Inflammatory macrophage (primary cell): ENCODE measurements around the gene SBNO1.
A peak's percentile ranks its signal among the peaks of the same experiment; 100 is the strongest.
"Not testable (repeated sequence)": the region's sequence is repeated elsewhere in the genome, so short reads cannot be mapped to it uniquely, and the experiment has no call there.

ENCODE experiments used
- DNase-seq, 2 donors: peaks; one replicate each; pipeline ENCODE4 v3.0.0-alpha.2; 2020 to 2022

SBNO1 gene

DNA sequence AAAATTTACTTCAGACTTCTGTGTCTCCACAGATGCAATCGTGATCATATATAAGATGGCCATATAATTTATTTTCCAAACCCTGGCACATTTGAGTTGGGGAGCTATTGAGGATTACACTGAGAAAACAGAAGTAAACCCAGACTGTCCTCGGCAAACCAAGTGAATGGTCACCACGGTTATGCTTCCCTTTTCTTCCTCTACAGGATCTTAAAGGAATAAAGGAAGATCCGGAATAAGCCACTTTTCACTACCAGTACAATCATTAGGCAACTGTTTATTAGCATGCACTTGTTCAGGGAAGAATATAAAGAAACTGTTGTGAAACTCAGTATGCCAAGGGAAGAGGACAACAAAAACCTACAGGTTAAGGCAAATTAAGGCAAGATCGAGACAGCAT is 27.6 kb downstream of the SBNO1 start:
- peak; percentile 41 to 52 for DNase-seq

DNA sequence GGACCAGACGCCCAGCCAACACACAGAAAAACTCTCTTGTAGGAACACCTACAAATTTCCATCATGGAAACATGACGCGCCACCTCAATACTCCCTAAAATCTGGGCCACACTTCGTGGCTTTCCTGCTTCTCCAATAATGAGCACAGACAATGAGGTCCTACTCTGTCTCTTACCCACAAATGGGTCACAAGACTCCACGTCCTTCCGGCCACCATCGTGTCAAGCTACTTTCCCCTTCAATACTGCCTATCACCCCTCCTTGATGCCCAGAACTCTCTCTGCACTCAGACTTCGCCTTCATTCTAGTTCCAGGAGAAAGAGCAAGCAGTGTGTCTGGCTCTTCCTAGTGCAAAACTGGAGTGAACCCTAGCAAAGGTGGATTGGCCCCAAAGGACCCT is 28.1 kb downstream of the SBNO1 start:
- no peak for DNase-seq

DNA sequence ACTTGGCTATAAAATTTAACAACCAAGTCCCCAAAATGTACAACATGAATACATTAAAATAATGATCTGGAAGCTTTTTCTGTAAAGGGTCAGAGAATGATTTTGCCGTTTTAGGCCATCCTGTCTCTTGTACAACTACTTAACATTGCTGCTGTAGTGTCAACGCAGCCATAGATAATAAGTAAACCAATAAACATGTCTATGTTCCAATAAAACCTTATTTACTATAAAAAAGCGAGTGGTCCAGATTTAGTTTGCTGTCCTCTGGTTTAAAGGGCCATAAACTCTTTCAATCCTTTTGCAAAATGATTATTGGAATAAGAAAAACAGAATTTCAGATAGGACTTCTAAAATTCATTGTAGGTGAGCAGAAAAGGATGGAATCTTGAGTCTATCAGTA is 29.2 kb downstream of the SBNO1 start:
- DNase-seq = no peak

- DNase-seq = no peak
Measured at GRCh38 chr12:123329799-123330198, 34.8 kb downstream of the SBNO1 start.

- DNase-seq = no peak
Measured at GRCh38 chr12:123319826-123320225, 44.8 kb downstream of the SBNO1 start.

DNA sequence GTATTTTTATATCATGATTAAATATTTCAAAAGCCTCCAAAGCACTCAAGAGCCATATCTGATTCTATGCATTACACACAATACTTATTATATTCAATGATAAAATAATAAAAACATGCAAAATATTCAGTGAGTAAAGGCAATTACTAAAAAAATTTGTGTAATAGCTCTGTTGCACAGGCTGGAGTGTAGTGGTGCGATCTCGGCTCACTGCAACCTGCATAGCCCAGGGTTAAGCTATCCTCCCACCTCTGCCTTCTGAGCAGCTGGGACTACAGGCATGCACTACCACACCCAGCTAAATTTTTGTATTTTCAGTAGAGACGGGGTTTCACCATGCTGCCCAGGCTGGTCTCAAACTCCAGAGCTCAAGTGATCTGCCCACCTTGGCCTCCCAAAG is 45.4 kb downstream of the SBNO1 start:
- no peak for DNase-seq

DNA sequence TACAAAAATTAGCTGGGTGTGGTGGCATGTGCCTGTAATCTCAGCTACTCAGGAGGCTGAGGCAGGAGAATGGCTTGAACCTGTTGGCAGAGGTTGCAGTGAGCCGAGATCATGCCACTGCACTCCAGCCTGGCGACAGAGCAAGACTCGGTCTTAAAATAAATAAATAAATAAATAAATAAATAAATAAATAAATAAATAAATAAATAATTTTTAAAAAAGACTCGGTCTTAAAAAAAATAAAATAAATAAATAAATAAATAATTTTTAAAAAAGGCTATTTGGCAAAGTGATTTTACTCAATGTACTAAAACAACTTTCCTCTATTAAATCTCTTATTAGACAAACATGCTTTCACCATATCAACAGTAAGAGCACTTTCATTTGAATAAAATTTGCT is 51.6 kb downstream of the SBNO1 start:
- DNase-seq = not testable (repeated sequence)

DNA sequence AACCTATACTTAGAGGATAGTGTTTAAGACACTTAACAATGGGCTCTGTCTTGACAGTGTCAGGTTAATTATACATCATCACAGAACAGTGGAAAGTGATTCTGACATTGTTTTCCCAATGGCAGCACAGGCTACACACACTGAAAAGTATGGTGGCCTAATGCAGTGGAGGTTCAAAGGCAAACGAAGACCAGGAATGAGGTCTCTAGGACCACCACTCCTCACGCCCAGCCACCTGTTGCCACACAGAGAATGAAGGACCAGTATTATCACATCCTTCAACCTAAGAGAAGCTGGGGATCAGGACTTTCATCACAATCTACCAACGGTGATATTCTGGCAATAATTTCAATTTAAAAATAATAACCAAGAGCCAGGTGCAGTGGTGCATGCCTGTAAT is 58.4 kb downstream of the SBNO1 start:
- DNase-seq = no peak

- DNase-seq = no peak
Measured at GRCh38 chr12:123305136-123305535, 59.5 kb downstream of the SBNO1 start.

- DNase-seq = no peak
Measured at GRCh38 chr12:123293178-123293760, 71.4 kb downstream of the SBNO1 start.

DNA sequence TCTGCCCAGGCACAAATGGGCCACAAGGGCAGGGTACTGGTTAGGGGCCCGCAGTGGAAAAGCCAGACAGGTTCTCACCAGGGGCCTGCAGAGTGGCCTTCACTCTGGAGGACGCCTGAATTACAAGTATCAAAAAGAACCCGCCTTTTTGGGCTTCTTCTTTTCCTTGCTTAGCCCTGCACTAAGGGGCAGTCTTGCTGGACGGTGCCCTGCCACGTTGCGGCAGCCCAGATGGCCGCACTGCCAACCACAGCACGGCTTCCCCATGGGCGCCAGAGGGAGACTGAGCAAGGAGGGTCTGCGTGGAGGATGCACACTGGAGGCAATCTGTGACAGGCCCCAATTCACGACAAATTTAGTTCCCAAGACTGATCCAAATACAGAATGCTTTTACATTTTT is 74.7 kb downstream of the SBNO1 start:
- DNase-seq = no peak

GRCh38 chr12:123288751-123289346 is 75.8 kb downstream of the SBNO1 start:
- no peak for DNase-seq

DNA sequence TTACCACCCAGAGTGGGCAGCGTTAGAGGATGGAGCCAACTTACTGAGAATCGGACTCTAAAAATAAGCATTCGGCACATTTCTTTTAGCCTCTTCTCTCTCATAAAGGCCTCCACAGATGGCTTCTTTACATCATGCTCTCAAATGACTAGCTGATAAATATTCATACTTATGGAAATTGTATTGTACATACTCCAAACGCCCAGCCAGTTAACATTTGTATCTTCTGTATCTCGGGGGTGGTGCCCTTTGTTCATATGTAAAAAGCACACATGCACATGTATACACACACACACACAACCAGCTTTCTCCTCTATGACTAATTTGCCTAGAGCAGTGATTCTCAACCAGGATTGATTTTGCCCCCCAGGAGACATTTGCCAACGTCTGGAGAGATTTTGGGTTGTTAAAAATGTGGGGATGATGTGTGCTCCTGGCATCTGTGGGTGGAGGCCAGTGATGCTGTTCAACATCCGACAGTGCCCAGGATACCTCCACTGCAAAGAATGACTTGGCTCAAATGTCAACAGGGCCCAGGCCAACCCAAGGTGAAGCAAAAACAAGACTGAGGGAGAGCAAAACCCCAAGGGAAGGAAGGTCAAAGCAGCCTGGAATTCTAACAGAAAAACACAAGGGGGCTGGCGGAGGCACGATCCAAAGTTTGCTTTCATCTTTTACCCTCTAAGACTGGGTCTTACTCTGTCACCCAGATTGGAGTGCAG is 77.8 kb downstream of the SBNO1 start:
- DNase-seq = no peak

DNA sequence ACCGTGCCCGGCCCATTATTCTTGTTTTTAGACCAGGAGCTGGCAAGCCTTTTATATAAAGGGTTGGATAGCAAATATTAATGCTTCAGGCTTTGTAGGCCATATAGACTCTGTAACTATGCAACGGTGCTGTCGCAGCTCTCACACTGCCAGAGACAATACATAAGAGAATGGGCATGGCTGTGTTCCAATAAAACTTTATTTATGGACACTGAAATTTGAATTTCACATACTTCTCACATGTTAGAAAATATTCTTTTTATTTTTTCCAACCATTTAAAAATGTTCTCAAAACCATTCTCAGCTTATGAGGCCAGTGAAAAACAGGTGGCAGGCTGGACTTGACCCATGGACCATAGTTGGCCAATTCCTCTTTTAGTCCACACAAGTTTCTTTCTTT is 80.0 kb downstream of the SBNO1 start:
- no peak for DNase-seq

DNA sequence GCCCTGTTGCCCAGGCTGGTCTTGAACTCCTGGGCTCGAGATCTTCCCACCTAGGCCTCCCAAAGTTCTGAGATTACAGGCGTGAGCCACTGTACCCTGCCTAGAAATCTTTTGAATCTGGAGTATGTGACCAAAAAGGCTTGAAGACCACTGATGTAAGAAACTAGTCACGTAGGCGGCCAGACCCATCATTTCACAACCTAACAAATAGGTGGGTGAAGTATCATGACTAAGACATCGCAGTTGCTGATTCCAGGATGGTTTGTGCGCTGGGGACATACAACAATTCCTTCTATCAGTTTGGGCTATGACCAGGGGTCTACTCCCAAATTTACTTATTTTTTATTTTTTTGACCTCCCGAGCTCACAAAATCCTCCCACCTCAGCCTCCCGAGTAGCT is 81.2 kb downstream of the SBNO1 start:
- DNase-seq = peak; percentile 14 to 53

DNA sequence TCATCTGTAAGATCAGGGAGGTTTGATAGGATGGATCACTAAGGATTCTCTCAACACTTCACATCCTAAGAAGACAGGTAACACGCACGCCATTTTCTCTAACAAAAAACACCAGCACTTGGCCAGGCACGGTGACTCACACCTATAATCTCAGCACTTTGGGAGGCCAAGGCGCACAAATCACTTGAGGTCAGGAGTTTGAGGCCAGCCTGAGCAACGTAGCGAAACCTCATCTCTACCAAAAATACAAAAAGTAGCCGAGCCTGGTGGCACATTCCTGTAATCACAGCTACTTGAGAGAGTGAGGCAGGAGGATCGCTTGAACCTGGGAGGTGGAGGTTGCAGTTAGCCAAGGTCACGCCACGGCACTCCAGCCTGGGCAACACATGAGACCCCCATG is 82.5 kb downstream of the SBNO1 start:
- no peak for DNase-seq

GRCh38 chr12:123280971-123281370 is 83.7 kb downstream of the SBNO1 start:
- DNase-seq = peak; percentile 5 to 13

DNA sequence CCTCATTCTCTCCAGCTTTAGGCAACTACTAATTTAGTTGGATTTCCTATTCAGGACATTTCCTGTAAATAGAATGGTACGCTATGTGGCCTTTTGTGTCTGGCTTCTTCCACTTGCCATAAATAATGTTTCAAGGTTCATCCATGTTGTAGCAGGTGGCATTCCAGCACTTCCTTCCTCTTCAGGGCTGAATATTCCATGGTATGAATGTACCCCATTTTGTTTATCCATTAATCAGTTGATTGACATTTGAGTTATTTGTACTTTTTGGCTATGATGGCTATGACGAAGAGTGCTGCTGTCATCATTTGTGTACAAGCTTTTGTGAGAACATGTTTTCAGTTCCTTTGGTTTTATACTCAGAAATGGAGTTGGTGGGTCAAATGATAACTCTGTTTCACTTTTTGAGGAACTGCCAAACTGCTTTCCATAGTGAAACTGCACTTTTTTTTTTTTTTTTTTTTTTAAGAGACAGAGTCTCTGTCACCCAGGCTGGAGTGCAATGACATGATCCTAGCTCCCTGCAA is 86.5 kb downstream of the SBNO1 start:
- DNase-seq = peak; percentile 64 to 85

- no peak for DNase-seq
Measured at GRCh38 chr12:123273166-123273565, 91.5 kb downstream of the SBNO1 start.

DNA sequence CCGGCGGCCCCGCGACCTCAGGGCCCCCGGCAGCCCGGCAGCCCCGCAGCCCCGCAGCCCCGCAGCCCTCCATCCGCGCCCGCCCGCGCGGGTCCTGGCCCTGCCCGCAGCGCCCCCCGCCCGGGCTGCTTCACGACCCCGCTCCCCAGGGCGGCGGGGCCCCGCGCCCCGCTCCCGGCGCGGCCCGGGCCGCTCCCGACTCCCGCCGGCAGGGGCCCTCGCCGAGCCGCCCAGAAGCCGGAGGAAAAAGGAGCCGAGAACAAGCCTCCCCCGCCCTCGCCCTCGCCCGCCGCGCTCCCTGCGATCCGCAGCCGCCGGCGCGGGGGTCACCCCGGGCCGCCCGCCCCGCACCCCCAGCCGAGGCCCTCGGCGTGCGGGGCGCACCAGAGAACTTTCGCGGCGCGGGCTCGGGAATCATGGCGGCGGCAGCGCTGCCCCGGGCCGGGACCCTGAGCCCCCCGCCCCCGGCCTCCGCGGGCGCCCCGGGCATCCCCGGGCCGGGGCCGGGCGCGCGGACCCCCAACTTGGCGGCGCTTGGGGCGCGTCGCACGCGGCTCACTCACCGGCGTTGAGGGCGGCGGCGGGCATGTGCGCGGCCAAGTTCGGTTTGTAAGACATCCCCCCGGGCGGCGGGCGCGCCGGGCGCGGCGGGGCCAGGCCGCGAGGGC is 93.5 kb downstream of the SBNO1 start:
- DNase-seq = peak; percentile 46 to 75

- DNase-seq = peak; percentile 30 to 59
Measured at GRCh38 chr12:123270214-123271000, 94.2 kb downstream of the SBNO1 start.

DNA sequence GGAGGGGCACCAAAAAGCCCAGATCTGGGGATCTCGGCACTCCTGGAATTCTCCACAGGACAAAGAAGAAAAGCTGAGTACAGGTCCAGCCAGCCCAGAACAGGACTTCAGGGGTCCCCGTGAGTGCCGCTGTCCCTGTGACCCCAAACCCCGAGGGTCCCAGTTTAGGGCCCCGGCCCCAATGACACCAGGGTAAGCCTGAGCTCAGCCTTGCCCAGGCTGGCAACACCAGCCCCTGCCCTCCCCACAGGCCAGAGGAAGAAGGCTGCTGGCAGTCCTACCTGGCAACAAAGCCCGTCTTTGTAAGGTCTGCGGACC is 94.8 kb downstream of the SBNO1 start:
- DNase-seq = no peak

DNA sequence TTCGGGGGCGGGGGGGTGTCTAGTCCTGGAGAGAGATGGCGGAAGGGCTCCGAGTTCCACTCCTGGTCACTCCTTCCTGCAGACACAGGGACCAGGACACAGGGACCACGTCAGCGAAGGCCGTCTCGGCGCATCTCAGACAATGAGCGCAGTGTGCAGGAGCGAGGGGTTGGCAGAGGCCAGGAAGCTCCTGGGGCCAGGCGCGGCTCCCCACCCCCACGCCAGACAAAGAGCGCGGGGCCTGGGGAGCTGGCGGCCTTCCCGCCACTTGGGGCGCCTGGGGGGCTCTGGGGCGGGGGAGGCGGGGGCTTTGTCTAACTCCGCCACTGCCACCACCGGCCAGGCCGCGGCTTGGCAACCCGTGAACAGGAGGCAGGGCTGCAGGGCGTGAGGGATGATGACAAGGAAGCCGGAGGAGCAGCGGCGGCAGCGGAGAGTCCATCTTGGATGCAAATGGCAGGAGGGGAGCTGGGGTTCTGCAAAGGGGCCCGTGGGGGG is 95.2 kb downstream of the SBNO1 start:
- peak; percentile 30 to 41 for DNase-seq
